ENCODE results near the gene OR6B2. TPM values are rescaled to one million over a fixed set of nuclear protein-coding genes. Genes with fewer than 3 reads are reported as not detected.

Gene OR6B2
- total RNA-seq, 4 donors from 2014 or later = not detected

DNA sequence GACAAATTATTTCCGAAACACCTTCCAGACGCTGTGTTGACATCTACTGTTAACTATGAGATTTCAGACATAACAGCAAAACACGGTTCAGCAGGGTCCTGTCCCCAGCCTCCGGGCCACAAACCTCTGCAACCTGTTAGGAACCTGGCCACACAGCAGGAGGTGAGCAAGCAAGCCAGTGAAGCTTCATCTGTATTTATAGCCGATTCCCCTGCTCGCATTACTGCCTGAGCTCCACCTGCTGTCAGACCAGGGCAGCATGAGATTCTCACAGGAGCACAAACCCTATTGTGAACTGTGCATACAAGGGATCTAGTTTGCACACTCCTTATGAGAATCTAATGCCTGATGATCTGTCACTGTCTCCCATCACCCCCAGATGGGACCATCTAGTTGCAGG, 36.1 kb downstream of the OR6B2 start:
- Histone ChIP-seq H3K4me1 (peaks cover 0 to 20% (median 0%) of the 10 kb centered on the region in 3 donors), H3K27me3 (no peaks in the 10 kb centered on the region), H3K36me3 (peaks cover 0 to 65% of the 10 kb centered on the region in 2 donors), H3K27ac (no peak overlapping the region), H3K4me3 (no peak overlapping the region), H3K9me3 (no peaks in the 10 kb centered on the region)
- no peak for ATAC-seq
- TF ChIP-seq POLR2A (IDR thresholded peaks at IDR 0.05) (no peak), EP300 (IDR thresholded peaks at IDR 0.05) (no peak), POLR2AphosphoS5 (IDR thresholded peaks at IDR 0.05) (no peak)
- TF ChIP-seq, protein P1, sequence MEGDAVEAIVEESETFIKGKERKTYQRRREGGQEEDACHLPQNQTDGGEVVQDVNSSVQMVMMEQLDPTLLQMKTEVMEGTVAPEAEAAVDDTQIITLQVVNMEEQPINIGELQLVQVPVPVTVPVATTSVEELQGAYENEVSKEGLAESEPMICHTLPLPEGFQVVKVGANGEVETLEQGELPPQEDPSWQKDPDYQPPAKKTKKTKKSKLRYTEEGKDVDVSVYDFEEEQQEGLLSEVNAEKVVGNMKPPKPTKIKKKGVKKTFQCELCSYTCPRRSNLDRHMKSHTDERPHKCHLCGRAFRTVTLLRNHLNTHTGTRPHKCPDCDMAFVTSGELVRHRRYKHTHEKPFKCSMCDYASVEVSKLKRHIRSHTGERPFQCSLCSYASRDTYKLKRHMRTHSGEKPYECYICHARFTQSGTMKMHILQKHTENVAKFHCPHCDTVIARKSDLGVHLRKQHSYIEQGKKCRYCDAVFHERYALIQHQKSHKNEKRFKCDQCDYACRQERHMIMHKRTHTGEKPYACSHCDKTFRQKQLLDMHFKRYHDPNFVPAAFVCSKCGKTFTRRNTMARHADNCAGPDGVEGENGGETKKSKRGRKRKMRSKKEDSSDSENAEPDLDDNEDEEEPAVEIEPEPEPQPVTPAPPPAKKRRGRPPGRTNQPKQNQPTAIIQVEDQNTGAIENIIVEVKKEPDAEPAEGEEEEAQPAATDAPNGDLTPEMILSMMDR (IDR thresholded peaks at IDR 0.05) = no peak
- 56 to 60% methylated on average over 1 to 5 of the region's 6 CpGs for WGBS, 2 donors (ENCODE audit: low coverage in 1 of 2)

DNA sequence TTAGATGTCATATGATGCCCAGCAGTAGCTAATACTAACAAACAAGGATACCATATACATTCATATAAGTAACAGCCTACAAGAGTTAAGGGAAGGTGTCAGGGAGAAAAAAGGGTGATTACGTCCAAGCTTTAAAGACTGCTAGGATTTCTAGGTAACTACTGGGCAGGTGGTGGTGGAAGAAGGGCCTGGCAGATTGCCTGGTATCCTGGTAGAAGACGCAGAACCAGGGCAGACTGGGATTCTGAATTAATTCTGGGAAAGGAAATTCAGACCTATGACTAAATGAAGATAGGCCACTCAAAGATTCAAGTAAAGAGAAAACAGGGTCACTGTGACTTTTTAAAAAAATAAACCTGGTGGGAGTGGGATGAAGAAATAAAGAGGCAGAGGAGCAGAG, 36.9 kb downstream of the OR6B2 start:
- ATAC-seq = no peak
- H3K4me3 ChIP-seq = no peak overlapping the region
- no peak overlapping the region for H3K27ac ChIP-seq
- H3K4me1 ChIP-seq = peaks cover 0 to 20% (median 0%) of the 10 kb centered on the region in 3 donors
- TF ChIP-seq, protein P1 (IDR thresholded peaks at IDR 0.05) = no peak
- no peak for TF ChIP-seq EP300 (IDR thresholded peaks at IDR 0.05)
- TF ChIP-seq POLR2AphosphoS5 (IDR thresholded peaks at IDR 0.05) = no peak
- no peak for TF ChIP-seq POLR2A (IDR thresholded peaks at IDR 0.05)
- no peaks in the 10 kb centered on the region for H3K27me3 ChIP-seq
- peaks cover 0 to 65% of the 10 kb centered on the region in 2 donors for H3K36me3 ChIP-seq
- no peaks in the 10 kb centered on the region for H3K9me3 ChIP-seq
- WGBS, 2 donors (ENCODE audit: low coverage in 1 of 2) = 66% methylated on average over 2 of the region's 2 CpGs

DNA sequence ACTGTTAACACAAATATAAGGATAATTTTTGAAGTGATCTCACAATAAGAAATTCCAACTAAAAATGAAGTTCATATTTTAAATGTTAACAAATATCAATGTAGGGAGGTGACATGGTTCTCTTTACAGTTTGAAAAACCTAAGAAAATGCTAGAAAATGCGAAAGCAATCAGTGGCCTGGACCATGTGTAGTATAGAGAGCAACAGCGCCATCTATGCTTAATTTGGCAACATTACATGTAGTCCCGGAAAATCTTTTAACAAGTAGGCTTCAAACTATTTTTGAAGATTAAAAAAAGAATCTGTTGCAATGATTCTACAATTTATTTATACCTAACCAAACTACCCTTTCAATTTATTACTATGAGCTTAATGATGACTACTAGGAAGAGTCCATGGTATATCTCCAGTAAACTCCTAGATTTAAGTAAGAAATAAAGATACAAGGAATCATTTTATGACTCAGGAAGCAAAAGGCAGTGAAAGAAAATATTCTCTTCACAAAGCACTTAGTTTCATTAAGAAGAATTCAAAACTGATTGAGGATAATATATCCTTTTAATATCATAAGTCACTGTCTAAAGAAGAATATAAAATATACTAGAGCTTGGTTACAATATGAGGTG, 38.4 kb downstream of the OR6B2 start:
- Histone ChIP-seq H3K36me3 (peaks cover 0 to 71% of the 10 kb centered on the region in 2 donors), H3K9me3 (no peaks in the 10 kb centered on the region), H3K4me1 (peaks cover 0 to 20% (median 0%) of the 10 kb centered on the region in 3 donors), H3K27ac (peak overlapping the region in 2 of 4 donors; percentile 44 to 63), H3K4me3 (no peak overlapping the region), H3K27me3 (no peaks in the 10 kb centered on the region)
- 0 to 3% methylated on average over 3 of the region's 3 CpGs for whole genome bisulfite sequencing, 2 donors (ENCODE audit: low coverage in 1 of 2)
- TF ChIP-seq POLR2AphosphoS5 (IDR thresholded peaks at IDR 0.05) (no peak), EP300 (IDR thresholded peaks at IDR 0.05) (no peak), POLR2A (IDR thresholded peaks at IDR 0.05) (no peak)
- TF ChIP-seq, protein P1 (IDR thresholded peaks at IDR 0.05) = peak; percentile 80 to 88 (median 84)
- ATAC-seq = peak; percentile 72

DNA sequence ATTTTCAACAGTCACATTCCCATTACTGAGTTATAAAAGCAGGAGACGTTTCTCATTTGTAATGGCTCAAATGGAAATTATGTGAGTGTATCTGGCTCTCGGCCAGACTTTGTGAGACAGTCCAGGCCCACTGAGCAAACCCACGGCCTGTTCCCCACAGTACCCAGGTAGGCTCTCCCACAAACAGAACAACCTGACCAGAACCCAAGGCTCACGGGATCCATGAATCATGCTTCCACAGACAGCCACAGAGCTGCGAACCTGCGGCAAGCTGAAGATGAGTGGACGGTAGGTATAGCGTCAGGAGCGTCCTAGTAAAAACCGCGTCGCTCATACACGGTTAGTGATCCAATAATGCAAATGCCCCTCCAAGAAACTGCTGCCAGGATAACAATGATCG, 39.3 kb downstream of the OR6B2 start:
- TF ChIP-seq EP300 (IDR thresholded peaks at IDR 0.05) (no peak), POLR2AphosphoS5 (IDR thresholded peaks at IDR 0.05) (no peak), POLR2A (IDR thresholded peaks at IDR 0.05) (no peak)
- TF ChIP-seq, protein P1 (IDR thresholded peaks at IDR 0.05) = no peak
- H3K27ac ChIP-seq = peak overlapping the region; percentile 4 to 63 (median 52)
- peaks cover 0 to 79% of the 10 kb centered on the region in 2 donors for H3K36me3 ChIP-seq
- peaks cover 0 to 20% (median 0%) of the 10 kb centered on the region in 3 donors for H3K4me1 ChIP-seq
- ATAC-seq = peak; percentile 41
- H3K9me3 ChIP-seq = no peaks in the 10 kb centered on the region
- 31 to 34% methylated on average over 10 to 14 of the region's 14 CpGs for WGBS, 2 donors (ENCODE audit: low coverage in 1 of 2)
- H3K27me3 ChIP-seq = no peaks in the 10 kb centered on the region
- peak overlapping the region in 1 of 2 donors; percentile 5 for H3K4me3 ChIP-seq

DNA sequence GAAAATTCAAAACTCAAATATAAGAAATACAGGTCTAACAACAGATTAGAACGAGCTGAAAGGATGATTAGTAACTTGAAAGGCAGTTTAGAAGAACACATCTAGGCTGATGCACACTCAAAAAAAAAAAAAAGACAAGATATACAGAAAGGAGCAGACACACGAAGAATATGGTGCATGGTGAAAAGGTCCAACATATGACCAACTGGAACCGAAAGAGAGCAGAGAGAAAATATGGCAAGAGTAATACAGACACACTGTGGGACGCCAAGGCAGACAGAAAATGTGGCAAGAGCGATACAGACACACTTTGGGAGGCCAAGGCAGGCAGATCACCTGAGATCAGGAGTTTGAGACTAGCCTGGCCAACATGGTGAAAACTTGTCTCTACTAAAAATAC, 44.9 kb downstream of the OR6B2 start:
- peaks cover 0 to 98% of the 10 kb centered on the region in 2 donors for H3K36me3 ChIP-seq
- no peak for ATAC-seq

More for the DNA sequence above, 44.9 kb downstream of the OR6B2 start:
- Histone ChIP-seq H3K27ac (no peak overlapping the region), H3K4me3 (no peak overlapping the region), H3K27me3 (no peaks in the 10 kb centered on the region), H3K9me3 (peaks cover 0 to 4% (median 0%) of the 10 kb centered on the region in 3 donors), H3K4me1 (peaks cover 0 to 4% (median 0%) of the 10 kb centered on the region in 3 donors)
- TF ChIP-seq POLR2AphosphoS5 (IDR thresholded peaks at IDR 0.05) = no peak
- TF ChIP-seq, protein P1 (IDR thresholded peaks at IDR 0.05) = no peak
- no peak for TF ChIP-seq POLR2A (IDR thresholded peaks at IDR 0.05)
- TF ChIP-seq EP300 (IDR thresholded peaks at IDR 0.05) = no peak
- 91 to 96% methylated on average over 4 to 5 of the region's 5 CpGs for WGBS, 2 donors (ENCODE audit: low coverage in 1 of 2)

All from gastroesophageal sphincter (tissue), 4 donors.